RWPE1 (cell line): ENCODE data around the gene BCL2L1.
A peak's percentile ranks its signal among the peaks of the same experiment; 100 is the strongest.

Source experiments
- CTCF ChIA-PET: fragments of 350-600 bp; sonication (Branson Sonifier 250); formaldehyde crosslinking; extraction: SDS; loops from one replicate; lab custom pipeline; 2021; lab: Yijun Ruan, JAX
- POLR2A ChIA-PET: fragments of 400-600 bp; formaldehyde crosslinking; extraction: SDS; loops from one replicate; lab custom pipeline; 2020; ENCODE audit warnings: antibody characterized with exemption; ENCODE audit not compliant: low non-redundant PET; lab: Yijun Ruan, JAX
- DNase-seq: peaks from one replicate; pipeline ENCODE4 v3.0.0; 2012; ENCODE audit warnings: low spot score
- H3K27ac ChIP-seq: fragments of 450-650 bp; 2 replicates; pipeline ENCODE4 v1.5.1; 2017
- TF ChIP-seq, protein P1 (sequence below): fragments of 450-650 bp; conservative IDR thresholded peaks from 2 replicates; pipeline ENCODE4 v1.5.1; 2017; ENCODE audit warnings: low read depth, mild to moderate bottlenecking

Gene BCL2L1

DNA sequence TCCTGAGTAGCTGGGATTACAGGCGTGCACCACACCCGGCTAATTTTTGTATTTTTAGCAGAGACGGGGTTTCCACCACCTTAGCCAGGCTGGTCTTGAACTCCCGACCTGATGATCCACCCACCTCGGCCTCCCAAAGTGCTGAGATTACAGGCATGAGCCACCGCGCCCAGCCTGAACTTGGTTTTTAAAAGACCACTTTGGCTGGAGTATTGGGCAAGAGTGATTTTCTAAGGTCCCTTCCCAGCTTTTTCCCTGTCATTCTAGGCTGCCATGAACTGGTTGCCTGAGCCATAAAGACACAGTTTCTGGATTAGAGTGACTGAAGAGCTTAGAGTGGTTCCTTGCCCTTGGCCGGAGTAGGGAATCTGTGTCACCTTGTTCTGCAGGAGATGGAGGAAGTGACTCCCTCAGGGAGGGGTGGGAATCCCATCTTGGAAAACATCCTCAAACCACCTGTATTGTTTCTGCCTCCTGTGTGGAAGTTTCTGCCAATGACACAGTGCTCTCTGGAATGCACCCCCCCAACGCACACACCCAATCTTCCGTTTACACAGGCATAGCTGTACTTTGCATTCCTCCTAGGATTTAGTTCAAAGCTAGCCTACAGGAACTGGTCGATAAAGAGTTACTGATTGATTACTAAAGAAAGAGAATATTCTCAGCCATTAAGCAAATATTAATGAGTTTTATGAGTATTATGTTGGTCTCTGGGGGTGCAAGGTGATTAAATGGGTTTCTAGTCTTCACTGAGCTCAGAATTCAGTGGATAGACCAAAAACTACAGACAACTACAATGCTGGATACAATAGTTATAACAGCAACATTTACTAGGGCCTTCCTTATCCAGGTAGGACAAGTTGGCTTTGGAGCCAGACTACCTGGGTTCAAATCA, 18.2 kb downstream of the BCL2L1 start:
- ChIA-PET CTCF (interaction anchor here (0.6 to 1.3 kb wide), 7 partner anchors 16 to 906 kb away, joined by 3 to 4 read pairs (median 3); partner anchors contain the start of gene BCL2L1), POLR2A (interaction anchor here (0.9 to 1.6 kb wide), 2 partner anchors 9 to 17 kb away, joined by 3 read pairs; no protein-coding TSS in a partner anchor)
- peak; percentile 97 for DNase-seq
- TF ChIP-seq, protein P1, sequence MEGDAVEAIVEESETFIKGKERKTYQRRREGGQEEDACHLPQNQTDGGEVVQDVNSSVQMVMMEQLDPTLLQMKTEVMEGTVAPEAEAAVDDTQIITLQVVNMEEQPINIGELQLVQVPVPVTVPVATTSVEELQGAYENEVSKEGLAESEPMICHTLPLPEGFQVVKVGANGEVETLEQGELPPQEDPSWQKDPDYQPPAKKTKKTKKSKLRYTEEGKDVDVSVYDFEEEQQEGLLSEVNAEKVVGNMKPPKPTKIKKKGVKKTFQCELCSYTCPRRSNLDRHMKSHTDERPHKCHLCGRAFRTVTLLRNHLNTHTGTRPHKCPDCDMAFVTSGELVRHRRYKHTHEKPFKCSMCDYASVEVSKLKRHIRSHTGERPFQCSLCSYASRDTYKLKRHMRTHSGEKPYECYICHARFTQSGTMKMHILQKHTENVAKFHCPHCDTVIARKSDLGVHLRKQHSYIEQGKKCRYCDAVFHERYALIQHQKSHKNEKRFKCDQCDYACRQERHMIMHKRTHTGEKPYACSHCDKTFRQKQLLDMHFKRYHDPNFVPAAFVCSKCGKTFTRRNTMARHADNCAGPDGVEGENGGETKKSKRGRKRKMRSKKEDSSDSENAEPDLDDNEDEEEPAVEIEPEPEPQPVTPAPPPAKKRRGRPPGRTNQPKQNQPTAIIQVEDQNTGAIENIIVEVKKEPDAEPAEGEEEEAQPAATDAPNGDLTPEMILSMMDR = no peak
- H3K27ac ChIP-seq = peak overlapping the region; percentile 92

GRCh38 chr20:31701591-31701990, 21.1 kb downstream of the BCL2L1 start:
- TF ChIP-seq, protein P1 = no peak
- ChIA-PET POLR2A (interaction anchor here (0.5 to 1.1 kb wide), 2 partner anchors 9 to 57 kb away, joined by 3 to 4 read pairs; no protein-coding TSS in a partner anchor), CTCF (interaction anchor here (0.7 to 1.0 kb wide), 2 partner anchors 19 to 1149 kb away, joined by 3 read pairs; no protein-coding TSS in a partner anchor)
- H3K27ac ChIP-seq = no peak overlapping the region
- no peak for DNase-seq

DNA sequence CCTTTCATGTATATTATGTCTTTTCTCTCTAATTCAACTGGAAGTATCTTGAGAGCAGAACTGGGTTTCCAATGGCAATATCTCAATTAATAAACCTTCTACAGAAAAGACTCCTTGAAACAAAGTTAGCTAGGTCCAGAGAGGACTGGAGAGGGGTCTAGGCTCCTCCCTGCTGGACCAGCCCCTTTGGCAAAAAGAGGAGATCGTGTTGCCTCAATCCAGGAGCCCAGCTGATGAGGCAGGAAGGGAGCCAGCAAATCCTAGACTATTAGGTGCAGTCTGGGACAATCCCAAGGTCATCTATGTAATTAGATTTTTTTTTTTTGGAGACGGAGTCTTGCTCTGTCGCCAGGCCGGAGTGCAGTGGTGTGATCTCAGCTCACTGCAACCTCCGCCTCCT, 21.9 kb downstream of the BCL2L1 start:
- CTCF ChIA-PET = interaction anchor here (0.7 to 2.1 kb wide), 5 partner anchors 19 to 1150 kb away, joined by 3 to 5 read pairs (median 3); partner anchors contain the start of gene BCL2L1
- DNase-seq = no peak
- peak overlapping the region; percentile 74 for H3K27ac ChIP-seq
- POLR2A ChIA-PET = interaction anchor here (1.0 to 2.4 kb wide), 3 partner anchors 8 to 12 kb away, joined by 4 to 6 read pairs (median 4); no protein-coding TSS in a partner anchor
- TF ChIP-seq, protein P1 = no peak

- H3K27ac ChIP-seq = peak overlapping the region; percentile 76
- no peak for DNase-seq
- ChIA-PET POLR2A (interaction anchor here (1.0 to 2.4 kb wide), 4 partner anchors 9 to 19 kb away, joined by 4 to 7 read pairs (median 5); no protein-coding TSS in a partner anchor), CTCF (interaction anchor here (0.6 to 2.3 kb wide), 8 partner anchors 20 to 575 kb away, joined by 3 to 16 read pairs (median 4); partner anchors contain the start of gene BCL2L1)
- TF ChIP-seq, protein P1 = no peak
These were observed 22.6 kb downstream of the BCL2L1 start for GRCh38 chr20:31699801-31700728.

- ChIA-PET POLR2A (interaction anchor here (1.4 to 2.4 kb wide), 2 partner anchors 14 to 20 kb away, joined by 6 to 7 read pairs; no protein-coding TSS in a partner anchor), CTCF (interaction anchor here (0.6 to 2.3 kb wide), 12 partner anchors 11 to 576 kb away, joined by 3 to 16 read pairs (median 3); partner anchors contain the start of gene BCL2L1)
- peak; percentile 95 for DNase-seq
- TF ChIP-seq, protein P1 = no peak
- peak overlapping the region; percentile 76 for H3K27ac ChIP-seq
These were observed 23.6 kb downstream of the BCL2L1 start for GRCh38 chr20:31698803-31699718.
